HG03442 (cell line): ENCODE data around the gene ZSCAN1.

Experiments used
- ATAC-seq: cut with Tn5 transposase; IDR thresholded peaks from one replicate; pipeline ENCODE4 v1.9.1; 2021; ENCODE audit warnings: mild to moderate bottlenecking, moderate library complexity; ENCODE audit not compliant: unreplicated experiment

ZSCAN1 gene

DNA sequence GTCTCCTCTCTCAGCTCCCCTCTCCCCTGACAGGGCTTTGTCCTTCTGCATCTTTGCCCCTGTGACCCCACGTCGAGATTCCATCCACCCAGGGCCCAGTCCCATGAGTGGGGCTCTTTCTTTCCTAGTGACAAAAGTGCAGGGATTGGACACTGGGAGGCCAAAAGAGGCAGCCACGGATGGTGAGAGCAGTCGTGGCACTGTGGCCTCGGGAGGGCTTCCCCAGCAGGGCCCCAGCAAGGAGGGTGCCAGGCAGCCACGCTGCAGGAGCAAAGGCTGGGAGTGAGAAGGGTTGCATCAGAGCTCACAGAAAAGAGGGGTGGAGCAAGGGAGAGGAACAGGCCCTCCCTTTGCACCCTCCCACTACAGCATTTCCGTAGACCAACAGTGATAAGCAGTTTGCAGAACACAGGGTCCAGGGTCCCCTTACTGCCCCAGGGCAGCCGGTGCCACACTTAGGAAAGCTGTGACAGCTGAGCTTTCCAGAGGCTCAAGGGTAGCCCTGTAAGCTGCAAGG lies 4.9 kb downstream of the ZSCAN1 start:
- ATAC-seq, result no peak

DNA sequence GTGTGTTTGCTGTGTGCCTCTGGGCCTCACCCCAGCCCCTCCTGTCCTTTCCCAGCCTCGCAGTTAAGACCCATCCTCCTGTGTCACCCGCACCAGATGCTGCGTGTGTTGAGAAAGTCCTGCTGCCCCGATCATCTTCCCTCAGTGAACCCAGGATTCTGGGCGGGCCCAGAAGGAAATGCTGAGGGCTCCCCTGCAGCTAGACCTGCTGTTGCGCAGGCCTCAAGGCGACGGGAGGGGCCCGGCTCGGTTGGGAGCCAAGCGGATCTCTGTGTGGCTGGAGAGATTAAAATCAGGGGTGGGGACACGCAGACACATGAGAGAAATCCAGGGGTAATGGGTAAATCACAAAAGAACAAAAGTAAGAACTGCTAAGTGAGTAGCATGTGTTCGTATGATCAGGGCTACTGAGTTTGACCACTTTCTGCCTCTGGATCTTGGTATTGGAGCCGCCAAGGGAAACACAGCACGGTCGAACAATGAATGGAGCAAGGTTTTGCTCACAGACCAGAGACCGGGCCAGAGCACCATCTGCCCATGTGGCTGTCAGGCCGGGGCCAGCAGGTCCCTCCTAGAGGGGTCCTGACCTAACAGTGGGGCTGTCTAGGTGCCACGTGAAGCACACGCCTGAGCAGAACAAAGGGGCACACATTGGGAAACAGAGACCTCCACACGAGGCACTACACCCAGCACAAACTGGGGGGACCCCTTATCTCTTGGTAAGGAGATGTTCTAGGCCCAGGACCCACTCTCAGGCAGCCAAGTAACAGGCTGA lies 7.1 kb downstream of the ZSCAN1 start:
- no peak for ATAC-seq

GRCh38 chr19:58042495-58043340 lies 8.9 kb downstream of the ZSCAN1 start:
- no peak for ATAC-seq

DNA sequence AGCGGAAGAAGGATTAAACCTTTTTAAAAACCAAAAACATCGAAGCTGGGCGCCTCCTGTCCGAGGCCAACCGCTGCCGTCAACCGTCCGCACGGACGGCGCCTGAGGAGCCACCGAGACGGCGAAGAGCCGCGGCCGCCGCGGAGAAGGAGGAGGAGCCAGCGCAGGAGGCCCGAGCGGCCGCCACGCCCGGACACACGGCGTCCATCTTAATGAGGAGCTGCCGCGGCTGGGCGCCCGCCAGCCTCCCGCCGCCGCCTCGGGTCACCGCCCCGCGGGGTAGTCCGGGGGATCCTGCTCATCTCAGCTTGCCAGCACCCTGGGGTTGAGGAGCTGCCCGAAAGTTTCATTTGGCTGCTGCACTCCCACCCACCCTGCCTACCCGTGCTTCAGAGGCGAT lies 10.6 kb downstream of the ZSCAN1 start:
- no peak for ATAC-seq

GRCh38 chr19:58044886-58045285 lies 11.1 kb downstream of the ZSCAN1 start:
- no peak for ATAC-seq

- no peak for ATAC-seq
These were observed 11.7 kb downstream of the ZSCAN1 start for GRCh38 chr19:58045411-58046050.

GRCh38 chr19:58046856-58047255 lies 13.0 kb downstream of the ZSCAN1 start:
- no peak for ATAC-seq

GRCh38 chr19:58047672-58048071 lies 13.8 kb downstream of the ZSCAN1 start:
- no peak for ATAC-seq

DNA sequence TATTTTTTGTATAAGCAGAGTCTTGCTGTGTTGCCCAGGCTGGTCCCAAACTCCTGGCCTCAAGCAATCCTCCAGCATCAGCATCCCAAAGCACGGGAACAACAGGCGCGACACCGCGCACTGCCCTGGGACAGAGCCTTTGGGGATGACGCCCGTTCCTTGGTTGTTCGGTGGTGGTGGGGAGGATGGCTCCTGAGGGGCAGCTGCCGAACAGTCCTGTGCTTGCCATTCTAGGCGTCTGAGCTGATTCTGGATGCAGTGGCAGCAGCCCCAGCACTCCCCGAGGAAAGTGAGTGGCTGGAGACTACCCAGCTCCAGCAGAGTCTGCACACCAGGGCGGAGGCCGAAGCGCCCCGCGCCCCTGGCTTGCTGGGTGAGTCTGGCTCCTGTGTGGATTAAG lies 18.4 kb downstream of the ZSCAN1 start:
- ATAC-seq, result no peak

- ATAC-seq, result no peak
These were observed 19.8 kb downstream of the ZSCAN1 start for GRCh38 chr19:58053480-58054156.

DNA sequence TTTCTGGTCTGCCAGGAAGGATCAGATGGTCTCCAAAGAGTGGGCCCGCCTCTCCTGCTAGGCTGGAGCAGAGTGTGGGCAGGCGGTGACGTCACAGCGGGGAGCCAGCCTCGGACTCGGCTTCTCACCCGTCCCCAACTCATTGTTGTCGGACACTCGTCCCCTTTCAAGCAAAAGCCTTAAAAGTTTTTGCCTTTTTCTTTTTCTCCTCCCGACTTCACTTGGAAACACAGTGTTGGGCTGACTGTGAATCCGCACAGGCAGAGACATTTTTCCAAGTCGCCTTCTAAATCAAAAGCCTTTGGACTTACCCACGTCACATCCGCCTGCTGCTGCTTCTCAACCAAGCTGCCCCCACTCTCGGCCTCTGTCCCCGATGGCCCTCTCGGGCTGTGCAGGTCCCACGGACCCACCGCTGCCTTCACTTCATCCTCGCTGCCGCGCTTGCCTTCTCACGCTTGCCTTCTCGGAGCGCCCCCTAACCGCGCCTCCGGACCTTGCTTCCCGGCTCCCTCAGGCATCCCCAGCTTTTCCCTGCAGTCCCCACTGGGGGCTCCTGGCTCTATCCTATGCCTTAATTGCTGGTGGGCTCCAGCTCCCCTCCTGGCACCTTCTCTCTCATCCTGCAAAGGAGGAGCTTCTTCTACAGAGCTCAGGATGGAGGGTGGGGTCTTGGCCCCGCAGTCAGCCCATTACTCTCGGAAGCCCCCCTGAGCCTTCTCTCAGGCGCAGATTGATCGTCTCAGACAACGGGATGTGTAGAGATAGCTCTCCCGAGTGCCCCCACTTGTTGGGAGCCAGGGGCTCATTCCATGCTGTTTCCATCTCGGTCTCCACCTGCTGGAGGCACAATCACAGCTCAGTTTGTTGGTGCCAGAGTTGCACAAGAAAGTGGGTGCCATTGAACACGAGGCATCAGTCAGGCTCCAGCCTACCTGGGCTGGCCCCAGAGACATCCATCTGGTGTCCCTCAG lies 21.4 kb downstream of the ZSCAN1 start:
- no peak for ATAC-seq

DNA sequence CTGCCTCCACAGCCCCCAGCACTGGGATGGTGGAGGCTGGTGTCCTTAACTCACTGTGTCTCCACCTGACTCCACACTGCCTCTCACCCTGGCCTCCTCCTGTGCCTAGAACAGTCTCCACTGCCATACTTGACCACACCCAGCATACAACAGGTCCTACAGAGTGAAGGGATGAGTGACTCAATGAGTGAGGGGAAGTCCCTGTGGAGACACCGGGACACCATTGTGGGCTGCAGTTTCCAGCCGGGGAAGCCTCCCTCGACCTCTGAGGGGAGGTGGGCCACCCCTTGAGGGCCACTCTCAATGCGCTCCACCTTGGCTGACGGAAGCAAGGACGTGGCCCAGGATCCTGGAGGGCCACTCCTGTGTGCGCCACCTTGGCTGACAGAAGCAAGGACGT lies 22.4 kb downstream of the ZSCAN1 start:
- no peak for ATAC-seq

- ATAC-seq, result no peak
These were observed 23.0 kb downstream of the ZSCAN1 start for GRCh38 chr19:58056861-58057260.

- no peak for ATAC-seq
These were observed 24.6 kb downstream of the ZSCAN1 start for GRCh38 chr19:58058467-58058866.

DNA sequence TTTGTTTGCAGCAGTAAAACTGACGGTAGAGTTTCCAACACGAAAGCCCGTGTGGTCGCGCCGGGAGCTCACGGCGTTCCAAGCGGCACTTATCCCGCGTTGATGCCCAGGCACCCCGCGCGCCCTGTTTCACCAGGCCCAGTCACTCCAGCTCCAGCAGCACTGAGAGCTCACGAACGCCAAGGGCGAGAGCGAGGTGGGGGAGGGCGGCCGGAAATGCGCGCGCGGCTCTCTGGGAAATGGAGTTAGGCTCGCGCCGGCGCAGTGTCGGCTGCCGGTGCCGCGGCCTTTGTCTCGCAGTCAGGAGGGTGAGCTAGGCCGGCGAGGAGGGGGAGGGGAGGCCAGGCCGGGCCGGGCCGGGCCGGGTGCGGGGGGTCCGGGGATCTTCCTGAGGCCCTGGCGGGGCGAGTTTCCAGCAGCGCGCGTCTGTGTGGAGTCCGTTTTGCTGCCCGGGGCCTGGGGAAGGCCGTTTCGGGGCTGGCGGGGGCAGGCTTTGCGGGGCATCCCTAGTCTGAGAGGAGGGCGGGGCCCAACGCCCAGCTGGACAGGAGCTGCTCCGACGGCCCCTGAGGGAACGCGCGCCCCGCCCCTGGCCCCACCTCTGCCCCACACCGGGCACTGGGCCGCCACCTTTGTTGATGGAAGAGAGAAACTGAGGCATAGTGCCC lies 25.3 kb downstream of the ZSCAN1 start, which contains the start of gene ZNF135:
Gene ZNF135, plus strand, starts transcription at position 280 of the 668 bp plus-strand sequence. CDS start 721 bp downstream, outside the sequence.
- ATAC-seq, result no peak

GRCh38 chr19:58059671-58060078 lies 25.9 kb downstream of the ZSCAN1 start:
- ATAC-seq, result no peak

DNA sequence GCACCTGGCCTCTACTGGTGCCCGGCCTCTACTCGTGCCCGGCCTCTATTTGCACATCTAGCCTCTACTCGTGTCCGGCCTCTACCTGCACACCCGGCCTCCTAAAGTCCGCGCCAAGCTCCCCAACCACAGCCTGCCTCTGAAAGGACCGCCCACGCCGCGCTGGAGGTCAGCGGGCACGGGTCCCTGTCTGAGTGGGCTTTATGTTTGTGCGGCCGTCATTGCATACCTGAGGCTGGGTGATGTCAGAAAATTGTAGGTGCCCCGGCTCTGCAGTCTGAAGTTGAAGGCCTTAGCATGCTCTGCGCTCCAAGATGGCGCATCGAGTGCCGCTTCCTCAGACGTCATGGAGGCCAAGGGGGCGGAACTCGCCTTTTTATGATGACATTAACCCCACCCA lies 26.4 kb downstream of the ZSCAN1 start:
- no peak for ATAC-seq

- ATAC-seq, result no peak
These were observed 29.9 kb downstream of the ZSCAN1 start for GRCh38 chr19:58063712-58064111.
